Panc1 (cell line): ENCODE data around the gene KIF26B. TPM values are rescaled to one million over a fixed set of nuclear protein-coding genes. Genes with fewer than 3 reads are reported as not detected.

Experiments used
- ATAC-seq: fragments of 200-7000 bp; cut with Tn5 transposase; 2 replicates; pipeline ENCODE4 v1.9.1; 2020; ENCODE audit warnings: mild to moderate bottlenecking, moderate library complexity
- BruUV-seq: library from RNA; stranded (reverse); fragments of 400-500 nt; replicated peaks from 2 replicates; lab custom pipeline; 2021; lab: Mats Ljungman, UMichigan
- CTCF ChIA-PET: fragments of 300-600 bp; sonication (Branson Sonifier 250); formaldehyde crosslinking; loops from one replicate; lab custom pipeline; 2022; ENCODE audit warnings: antibody characterized with exemption; lab: Charles Lee
- POLR2A ChIA-PET: fragments of 300-600 bp; sonication (Branson Sonifier 250); formaldehyde crosslinking; loops from one replicate; lab custom pipeline; 2022; ENCODE audit warnings: antibody characterized with exemption; lab: Charles Lee
- DNase-seq: peaks from one replicate; pipeline ENCODE4 v3.0.0-alpha.2; 2010; ENCODE audit warnings: low read depth, low spot score
- H3K27ac ChIP-seq: 2 replicates; pipeline ENCODE4 v1.5.1; 2011; ENCODE audit warnings: mild to moderate bottlenecking, low read length, inconsistent platforms
- H3K27me3 ChIP-seq: fragments of 200-500 bp; sonication (Bioruptor generic); 2 replicates; pipeline ENCODE4 v1.6.0; 2014; ENCODE audit warnings: low read length, inconsistent platforms; ENCODE audit not compliant: control insufficient read depth, insufficient read depth
- H3K36me3 ChIP-seq: fragments of 200-500 bp; sonication (Bioruptor generic); 2 replicates; pipeline ENCODE4 v1.5.1; 2014; ENCODE audit warnings: inconsistent platforms, mild to moderate bottlenecking, low read length, moderate library complexity; ENCODE audit not compliant: control insufficient read depth, insufficient read depth
- H3K4me1 ChIP-seq: 2 replicates; pipeline ENCODE4 v1.5.1; 2011; ENCODE audit warnings: inconsistent platforms, mild to moderate bottlenecking, low read length, moderate library complexity; ENCODE audit not compliant: control insufficient read depth, insufficient read depth
- H3K4me3 ChIP-seq, 2 experiments: 2 replicates each; pipeline ENCODE4 v1.5.1; 2011 to 2012; ENCODE audit warnings: low read depth in 2 of 2, low read length in 2 of 2, mild to moderate bottlenecking in 2 of 2, inconsistent platforms in 1 of 2, moderate library complexity in 1 of 2
- H3K9me3 ChIP-seq: fragments of 200-500 bp; sonication (Bioruptor generic); 2 replicates; pipeline ENCODE4 v1.5.1; 2014; ENCODE audit warnings: low read depth, mild to moderate bottlenecking, inconsistent platforms, low read length, moderate library complexity; ENCODE audit not compliant: control insufficient read depth, insufficient read depth
- CTCF ChIP-seq: fragments of 450-650 bp; IDR thresholded peaks from 2 replicates; pipeline ENCODE4 v1.5.1; 2017; ENCODE audit warnings: mild to moderate bottlenecking
- POLR2AphosphoS5 ChIP-seq: IDR thresholded peaks from 2 replicates; pipeline ENCODE4 v1.6.1; 2012; ENCODE audit warnings: mild to moderate bottlenecking, low read depth, low read length, moderate library complexity
- REST ChIP-seq, 2 experiments: IDR thresholded peaks; 2 replicates each; pipeline ENCODE4 v1.6.1; 2011 to 2012; ENCODE audit warnings: low read depth in 2 of 2, control low read depth in 1 of 2, low read length in 1 of 2, mild to moderate bottlenecking in 1 of 2, moderate library complexity in 1 of 2; ENCODE audit not compliant: insufficient read depth in 1 of 2
- SIN3A ChIP-seq: IDR thresholded peaks from 2 replicates; pipeline ENCODE4 v1.6.1; 2012; ENCODE audit warnings: low read depth, mild to moderate bottlenecking, low read length, moderate library complexity, borderline replicate concordance; ENCODE audit not compliant: insufficient read depth
- TCF7L2 ChIP-seq: IDR thresholded peaks from 2 replicates; pipeline ENCODE4 v1.6.1; 2011; ENCODE audit warnings: mild to moderate bottlenecking, low read depth, low read length, inconsistent platforms
- in situ Hi-C: cut with HindIII; loops from 2 replicates; pipeline ENCODE4 v1.10.0; 2016; ENCODE audit warnings: low sequenced_read_pairs, low pct_unique_long_range_greater_than_20kb
- intact Hi-C: fragments of 100-400 bp; cut with micrococcal nuclease; formaldehyde crosslinking; loops from one replicate; pipeline ENCODE4 v1.10.0; 2022; ENCODE audit not compliant: unreplicated experiment
- total RNA-seq: library from RNA; stranded (reverse); gene quantifications from one replicate; pipeline ENCODE4 v1.2.1, GENCODE V29; 2021; ENCODE audit not compliant: unreplicated experiment

The KIF26B gene
- total RNA-seq, 1 experiment from 2014 or later = 0.33 TPM

DNA sequence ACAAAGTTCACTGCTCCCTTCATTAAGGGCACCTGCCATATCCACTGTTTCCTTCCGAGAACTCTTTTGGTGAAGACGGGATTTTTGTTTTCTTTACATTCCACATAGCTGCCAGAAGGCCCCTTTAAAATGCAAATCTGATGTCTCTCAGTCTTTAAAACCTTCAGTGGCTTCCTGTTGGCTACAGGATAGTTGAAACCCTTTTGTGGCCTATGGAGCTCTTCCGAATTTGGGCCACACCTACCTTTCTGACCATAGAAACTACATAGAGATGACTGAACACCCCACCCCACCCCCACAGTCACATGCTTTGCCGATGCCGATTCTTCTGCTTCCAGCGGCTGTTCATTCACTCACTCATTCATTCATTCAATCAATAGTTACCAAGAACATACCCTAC is 502.6 kb downstream of the KIF26B start:
- in situ Hi-C loops (no loop called here), intact Hi-C loops (no loop called here)
- DNase-seq (no peak), ATAC-seq (no peak)
- TF ChIP-seq CTCF (no peak), SIN3A (no peak), REST (IDR thresholded peaks at IDR 0.05; ENCODE audit: insufficient read depth in 1 of 2, low read depth in 2 of 2, low read length in 1 of 2) (no peak), POLR2AphosphoS5 (no peak), TCF7L2 (no peak)
- H3K4me1 ChIP-seq = no peaks in the 10 kb centered on the region
- no TSS peak for BruUV-seq
- H3K27me3 ChIP-seq = no peaks in the 10 kb centered on the region
- no peak overlapping the region for H3K4me3 ChIP-seq
- POLR2A ChIA-PET = no interaction called here
- H3K36me3 ChIP-seq = no peaks in the 10 kb centered on the region
- CTCF ChIA-PET = interaction anchor here (0.7 kb wide), 1 partner anchor 276 kb away, joined by 3 read pairs; no protein-coding TSS in a partner anchor
- no peaks in the 10 kb centered on the region for H3K9me3 ChIP-seq
- no peak overlapping the region for H3K27ac ChIP-seq

- intact Hi-C loops (no loop called here), in situ Hi-C loops (no loop called here)
- no peak for DNase-seq
- Histone ChIP-seq H3K27me3 (no peaks in the 10 kb centered on the region; the same call in 1 of the 2 replicates), H3K4me3 (no peak overlapping the region), H3K4me1 (no peaks in the 10 kb centered on the region), H3K9me3 (no peaks in the 10 kb centered on the region), H3K27ac (no peak overlapping the region), H3K36me3 (no peaks in the 10 kb centered on the region)
- TF ChIP-seq CTCF (no peak), REST (IDR thresholded peaks at IDR 0.05; ENCODE audit: insufficient read depth in 1 of 2, low read depth in 2 of 2, low read length in 1 of 2) (no peak), TCF7L2 (no peak), POLR2AphosphoS5 (no peak), SIN3A (no peak)
- POLR2A ChIA-PET = no interaction called here
- no TSS peak for BruUV-seq
- CTCF ChIA-PET = no interaction called here
- ATAC-seq = no peak
Measured at GRCh38 chr1:245663373-245663772, 508.6 kb downstream of the KIF26B start.
